Measurements from ENCODE around the gene CABP5.
"Not testable (repeated sequence)": the region's sequence is repeated elsewhere in the genome, so short reads cannot be mapped to it uniquely, and the experiment has no call there.

Gene CABP5

DNA sequence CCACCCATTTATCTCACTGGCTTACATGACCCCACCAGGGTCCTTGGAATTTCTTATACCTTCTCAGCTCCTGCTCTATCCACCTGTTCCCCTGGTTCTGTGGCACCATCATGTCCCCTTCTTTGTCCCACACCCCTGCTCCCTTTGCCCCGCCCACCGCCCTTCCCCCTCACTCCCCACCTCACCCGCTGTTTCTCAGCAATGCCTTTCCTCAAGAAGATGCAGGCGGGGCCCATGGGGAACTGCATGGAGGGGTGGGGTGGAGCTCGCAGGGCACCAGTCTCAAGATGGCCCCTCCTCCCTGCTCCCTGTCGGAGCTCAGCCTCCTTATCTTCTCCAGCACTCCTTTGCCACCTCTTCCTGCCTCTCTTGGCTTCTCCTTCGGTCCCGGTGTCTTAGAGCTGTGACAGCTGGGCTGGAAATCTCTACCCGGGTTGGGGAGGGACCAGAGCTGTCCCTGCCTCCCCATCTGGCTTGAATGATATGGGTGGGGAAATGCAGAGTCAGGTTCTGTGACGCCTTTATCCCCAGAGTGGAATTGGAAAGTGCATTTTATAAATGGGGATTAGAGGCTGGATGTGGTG is at the start of gene CABP5:
TSS of gene CABP5 (minus strand) at position 405 of the 584 bp plus-strand sequence. CDS start at position 248, 157 bp downstream.
- DNase-seq (ENCODE audit: low read depth), result no peak

DNA sequence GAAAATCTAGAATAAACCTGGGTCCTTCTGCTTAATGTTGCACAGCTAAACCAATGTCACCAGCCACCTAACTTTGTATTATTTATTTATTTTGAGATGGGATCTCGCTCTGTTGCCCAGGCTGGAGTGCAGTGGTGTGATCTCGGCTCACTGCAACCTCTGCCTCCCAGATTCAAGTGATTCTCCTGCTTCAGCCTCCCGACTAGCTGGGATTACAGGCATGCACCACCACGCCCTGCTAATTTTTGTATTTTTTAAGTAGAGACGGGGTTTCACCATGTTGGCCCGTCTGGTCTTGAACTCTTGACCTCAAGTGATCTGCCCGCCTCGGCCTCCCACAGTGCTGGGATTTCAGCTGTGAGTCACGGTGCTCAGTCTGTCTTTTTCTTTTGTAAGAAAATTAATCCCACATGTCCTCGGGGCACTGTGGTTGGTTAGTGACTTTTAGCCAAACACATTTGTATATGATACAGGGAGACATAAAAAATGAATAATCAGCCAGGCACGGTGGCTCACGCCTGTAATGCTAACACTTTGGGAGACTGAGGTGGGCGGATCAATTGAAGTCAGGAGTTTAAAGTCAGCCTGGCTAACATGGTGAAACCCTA is 47.3 kb upstream of the CABP5 start:
- DNase-seq (ENCODE audit: low read depth), result not testable (repeated sequence)

- DNase-seq (ENCODE audit: low read depth), result no peak
Measured at GRCh38 chr19:48090281-48090802, 46.5 kb upstream of the CABP5 start.

GRCh38 chr19:48088991-48089390 is 45.1 kb upstream of the CABP5 start:
- DNase-seq (ENCODE audit: low read depth), result not testable (repeated sequence)

- DNase-seq (ENCODE audit: low read depth), result no peak
Measured at GRCh38 chr19:48085904-48086864, 42.3 kb upstream of the CABP5 start.

- DNase-seq (ENCODE audit: low read depth), result no peak
Measured at GRCh38 chr19:48085076-48085475, 41.2 kb upstream of the CABP5 start.

DNA sequence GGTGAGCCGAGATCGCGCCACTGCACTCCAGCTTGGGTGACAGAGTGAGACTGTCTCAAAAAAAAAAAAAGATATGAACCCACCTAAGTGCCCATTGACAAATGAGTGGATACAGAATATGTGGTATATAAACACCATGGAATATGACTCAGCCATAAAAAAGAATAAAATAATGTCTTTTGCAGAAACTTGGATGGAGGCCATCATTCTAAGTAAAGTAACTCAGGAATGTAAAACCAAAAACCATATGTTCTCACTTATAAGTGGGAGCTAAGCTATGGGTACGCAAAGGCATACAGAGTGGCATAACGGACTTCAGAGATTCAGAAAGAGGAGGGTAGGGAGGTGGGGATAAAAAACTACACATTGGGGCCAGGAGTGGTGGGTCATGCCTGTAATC is 37.2 kb upstream of the CABP5 start:
- DNase-seq (ENCODE audit: low read depth), result no peak

GRCh38 chr19:48070177-48070769 is 26.4 kb upstream of the CABP5 start:
- DNase-seq (ENCODE audit: low read depth), result not testable (repeated sequence)

DNA sequence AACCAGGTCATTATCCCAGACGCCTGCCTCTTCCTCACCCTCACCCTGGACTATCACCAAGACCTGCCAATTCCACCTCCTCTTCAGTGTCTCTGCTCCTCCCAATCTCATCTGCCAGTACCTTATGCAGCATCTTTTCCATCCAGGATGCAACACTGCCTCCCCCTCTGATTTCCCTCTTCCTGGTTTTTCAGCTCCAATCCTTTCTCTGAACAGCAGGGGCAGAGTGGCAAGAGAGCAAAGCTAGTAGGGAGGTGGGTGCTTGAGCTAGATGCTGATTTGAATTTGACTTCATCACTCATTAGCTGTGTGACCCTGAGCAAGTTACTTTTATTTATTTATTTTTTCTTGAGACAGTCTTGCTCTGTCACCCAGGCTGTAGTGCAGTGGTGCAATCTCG is 25.6 kb upstream of the CABP5 start:
- no peak for DNase-seq (ENCODE audit: low read depth)

DNA sequence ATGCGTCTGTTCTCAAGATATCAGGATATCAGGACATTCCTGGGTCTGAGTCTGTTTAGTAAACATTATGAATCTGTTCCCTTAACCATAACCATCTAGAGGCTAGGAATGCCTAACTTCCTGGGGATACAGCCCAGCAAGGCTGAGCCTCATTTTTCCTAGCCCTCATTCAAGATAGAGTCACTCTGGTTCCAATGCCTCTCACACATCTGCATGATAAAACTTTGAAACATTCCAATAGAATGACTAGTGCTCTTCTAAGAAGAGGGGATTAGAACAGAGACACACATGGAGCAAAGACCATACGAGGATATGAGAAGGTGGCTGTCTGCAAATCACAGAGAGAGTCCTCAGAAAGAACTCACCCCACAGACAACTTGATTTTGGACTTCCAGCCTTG is 20.6 kb upstream of the CABP5 start:
- no peak for DNase-seq (ENCODE audit: low read depth)

GRCh38 chr19:48061401-48062344 is 17.8 kb upstream of the CABP5 start:
- no peak for DNase-seq (ENCODE audit: low read depth)

GRCh38 chr19:48060381-48060780 is 16.5 kb upstream of the CABP5 start:
- DNase-seq (ENCODE audit: low read depth), result no peak

DNA sequence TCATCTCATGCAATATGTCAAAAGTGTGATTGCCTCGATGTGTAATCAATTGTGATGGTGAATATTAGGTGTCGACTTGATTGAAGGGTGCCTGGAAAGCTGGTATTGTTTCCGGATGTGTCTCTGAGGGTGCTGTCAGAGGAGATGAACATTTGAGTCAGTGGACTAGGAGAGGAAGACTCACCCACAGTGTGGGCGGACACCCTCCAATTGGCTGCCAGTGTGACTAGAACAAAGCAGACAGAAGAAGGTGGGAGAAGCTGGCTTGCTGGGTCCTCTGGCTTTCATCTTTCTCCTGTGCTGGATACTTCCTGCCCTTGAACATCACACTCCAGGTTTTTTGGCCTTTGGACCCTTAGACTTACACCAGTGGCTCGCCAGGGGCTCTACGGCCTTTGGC is 15.5 kb upstream of the CABP5 start:
- no peak for DNase-seq (ENCODE audit: low read depth)

- no peak for DNase-seq (ENCODE audit: low read depth)
Measured at GRCh38 chr19:48053856-48054255, 10.0 kb upstream of the CABP5 start.

DNA sequence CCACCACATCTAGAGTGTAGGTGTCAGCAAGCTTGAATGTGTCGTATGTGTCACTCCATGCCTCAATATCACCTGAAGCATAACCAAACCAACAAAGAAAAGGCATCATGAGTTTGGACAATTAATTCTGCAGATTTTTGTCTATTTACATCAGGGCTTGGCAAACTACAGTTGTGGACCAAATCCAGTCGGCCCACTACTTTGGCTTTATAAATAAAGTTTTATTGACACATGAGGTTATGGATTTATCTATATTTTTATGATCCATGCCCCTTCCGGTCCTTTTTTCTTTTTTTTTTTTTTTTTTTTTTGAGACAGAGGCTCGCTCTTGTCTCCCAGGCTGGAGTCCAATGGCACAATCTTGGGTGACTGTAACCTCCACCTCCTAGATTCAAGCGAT is 9.2 kb upstream of the CABP5 start:
- DNase-seq (ENCODE audit: low read depth), result no peak

GRCh38 chr19:48051335-48052033 is 7.6 kb upstream of the CABP5 start:
- DNase-seq (ENCODE audit: low read depth), result no peak

GRCh38 chr19:48044561-48044960 is 682 bp upstream of the CABP5 start:
- no peak for DNase-seq (ENCODE audit: low read depth)

DNA sequence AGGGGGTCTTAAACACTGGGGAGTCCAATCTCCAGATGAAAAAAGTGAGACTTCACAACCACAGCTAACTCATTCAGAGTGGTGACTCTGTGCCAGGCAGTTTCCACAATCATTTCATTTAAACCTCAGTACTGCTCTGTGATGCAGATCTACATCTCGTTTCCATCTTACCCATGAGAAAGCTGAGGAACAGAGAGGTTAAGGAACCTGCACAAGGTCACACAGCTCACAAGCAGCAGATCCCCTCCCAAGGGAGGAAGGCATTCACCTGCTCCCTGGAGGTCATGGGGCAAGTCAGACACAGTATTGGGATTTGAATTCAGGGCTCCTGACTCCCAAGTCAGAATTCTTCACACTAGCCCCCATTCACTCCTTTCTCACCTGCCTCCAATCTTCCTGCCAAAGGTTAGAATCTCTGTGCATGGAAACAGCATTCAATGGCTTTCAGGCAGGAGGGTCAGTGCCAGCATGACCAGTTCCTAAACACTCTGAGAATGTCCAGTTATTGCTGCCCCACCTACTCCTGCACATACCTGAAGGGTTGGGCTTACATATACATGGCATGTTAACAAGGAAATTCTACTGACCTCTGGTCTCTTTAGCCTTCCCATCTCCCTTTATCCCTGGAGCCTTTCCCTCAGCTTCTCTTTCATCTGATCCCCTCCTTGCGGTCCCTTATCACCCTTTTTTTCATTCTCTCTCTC is 1.9 kb downstream of the CABP5 start:
- no peak for DNase-seq (ENCODE audit: low read depth)

DNA sequence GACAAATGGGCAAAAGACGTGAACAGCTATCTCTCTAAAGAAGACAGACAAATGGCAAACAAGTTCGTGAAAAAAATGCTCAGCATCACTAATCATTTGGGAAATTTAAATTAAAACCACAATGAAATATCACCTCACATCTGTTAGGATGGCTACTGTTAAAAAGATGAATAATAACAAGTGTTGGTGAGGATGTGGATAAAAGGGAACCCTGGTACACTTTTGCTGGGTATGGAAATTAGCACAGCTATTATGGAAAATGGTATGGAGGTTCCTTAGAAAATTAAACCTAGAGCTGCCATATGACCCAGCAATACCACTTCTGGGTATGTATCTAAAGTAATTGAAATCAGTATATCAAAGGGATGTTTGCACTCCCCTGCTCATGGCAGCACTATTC is 7.1 kb downstream of the CABP5 start:
- no peak for DNase-seq (ENCODE audit: low read depth)

- DNase-seq (ENCODE audit: low read depth), result no peak
Measured at GRCh38 chr19:48033604-48034003, 10.3 kb downstream of the CABP5 start.

All from activated T-cell treated with anti-CD3 and anti-CD28 coated beads for 48 hours (primary cell).